HL-60 (cell line): Measurements from ENCODE around the gene ZRANB1.

ENCODE experiments used
- CTCF ChIP-seq: IDR thresholded peaks from one replicate; pipeline ENCODE4 v1.5.1; 2011; ENCODE audit warnings: low read length, control low read depth, inconsistent platforms; ENCODE audit not compliant: insufficient read depth
- POLR2AphosphoS5 ChIP-seq: IDR thresholded peaks from 2 replicates; pipeline ENCODE4 v1.6.1; 2012; ENCODE audit warnings: low read depth
- REST ChIP-seq: IDR thresholded peaks from 2 replicates; pipeline ENCODE4 v1.6.1; 2012; ENCODE audit warnings: low read depth; ENCODE audit not compliant: insufficient replicate concordance

- TF ChIP-seq POLR2AphosphoS5, result no peak
- TF ChIP-seq CTCF, result no peak
- TF ChIP-seq REST, result no peak
Observed at GRCh38 chr10:124999433-125000365, 57.8 kb downstream of the ZRANB1 start.
